Inferior parietal cortex (tissue), 1 donor: ENCODE results near the gene TBL3.
"Not testable (repeated sequence)": the region's sequence is repeated elsewhere in the genome, so short reads cannot be mapped to it uniquely, and the experiment has no call there.

ENCODE experiments used
- DNase-seq: peaks from one replicate; pipeline ENCODE4 v3.0.0-alpha.2; 2016; ENCODE audit errors: extremely low spot score

TBL3 gene

GRCh38 chr16:1942810-1943726, 28.8 kb upstream of the TBL3 start, which contains the start of gene MSRB1:
Gene MSRB1, minus strand, starts transcription at chr16:1943199. Its CDS starts 43 bp downstream, at chr16:1943156.
- DNase-seq = peak; percentile 97

GRCh38 chr16:1944612-1945199, 27.1 kb upstream of the TBL3 start:
- DNase-seq = no peak

GRCh38 chr16:1945559-1946391, 26.1 kb upstream of the TBL3 start:
- no peak for DNase-seq

- no peak for DNase-seq
Measured at GRCh38 chr16:1946495-1947368, 25.1 kb upstream of the TBL3 start.

- DNase-seq = no peak
Measured at GRCh38 chr16:1947369-1947670, 24.5 kb upstream of the TBL3 start.

- no peak for DNase-seq
Measured at GRCh38 chr16:1949507-1949906, 22.3 kb upstream of the TBL3 start.

GRCh38 chr16:1950047-1950446, 21.8 kb upstream of the TBL3 start:
- no peak for DNase-seq

- DNase-seq = no peak
Measured at GRCh38 chr16:1950559-1950958, 21.3 kb upstream of the TBL3 start.

GRCh38 chr16:1953734-1954133, 18.1 kb upstream of the TBL3 start:
- no peak for DNase-seq

- DNase-seq = not testable (repeated sequence)
Measured at GRCh38 chr16:1957434-1958142, 14.3 kb upstream of the TBL3 start.

GRCh38 chr16:1958143-1958491, 13.7 kb upstream of the TBL3 start:
- not testable (repeated sequence) for DNase-seq

GRCh38 chr16:1958715-1959268, 13.1 kb upstream of the TBL3 start:
- no peak for DNase-seq

GRCh38 chr16:1959269-1960039, 12.4 kb upstream of the TBL3 start, which contains the start of gene NDUFB10:
Gene NDUFB10, plus strand, starts transcription at chr16:1959538. Its CDS starts 87 bp downstream, at chr16:1959625.
- DNase-seq = peak; percentile 91

- no peak for DNase-seq
Measured at GRCh38 chr16:1960665-1961630, 10.9 kb upstream of the TBL3 start.

GRCh38 chr16:1961651-1962067, 10.2 kb upstream of the TBL3 start:
- DNase-seq = no peak

GRCh38 chr16:1962161-1963153, 9.4 kb upstream of the TBL3 start:
- not testable (repeated sequence) for DNase-seq
